ENCODE measurements around the gene SLC36A4.

- no peak for TF ChIP-seq POLR2A (IDR thresholded peaks at IDR 0.05)
- no peak for TF ChIP-seq CTCF (IDR thresholded peaks at IDR 0.05)
- TF ChIP-seq POLR2AphosphoS5 (IDR thresholded peaks at IDR 0.05) = no peak
Measured at GRCh38 chr11:93216511-93217101, 18.8 kb upstream of the SLC36A4 start.

All from prostate gland (tissue), 2 donors.